GM20000 (cell line): ENCODE data around the gene DTNA.

Experiments used
- DNase-seq: peaks from one replicate; pipeline ENCODE4 v3.0.0; 2012; ENCODE audit warnings: low spot score
- TF ChIP-seq, protein P1 (sequence below): IDR thresholded peaks from 2 replicates; pipeline ENCODE4 v1.5.1; 2012; ENCODE audit warnings: mild to moderate bottlenecking, control low read depth; ENCODE audit errors: extremely low read depth, missing control alignments

Gene DTNA

DNA sequence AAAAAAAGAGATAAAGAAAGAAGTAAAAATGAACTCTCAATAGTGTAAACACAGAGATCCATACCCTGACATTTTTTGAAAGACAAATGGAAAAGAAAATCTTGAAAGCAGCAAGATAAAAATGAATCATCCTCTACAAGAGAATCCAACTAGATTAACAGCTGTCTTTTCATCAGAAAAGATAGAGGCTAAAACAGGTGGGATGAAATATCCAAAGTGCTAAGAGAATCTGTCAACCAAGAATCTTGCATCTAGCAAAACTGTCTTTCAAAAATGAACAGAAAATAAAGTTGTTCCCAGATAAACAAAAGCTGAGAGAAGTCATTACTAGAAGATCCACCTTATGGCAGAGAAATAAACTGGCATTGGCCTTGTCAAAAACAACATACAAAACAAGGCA lies 213.8 kb downstream of the DTNA start:
- DNase-seq, result no peak
- TF ChIP-seq, protein P1, sequence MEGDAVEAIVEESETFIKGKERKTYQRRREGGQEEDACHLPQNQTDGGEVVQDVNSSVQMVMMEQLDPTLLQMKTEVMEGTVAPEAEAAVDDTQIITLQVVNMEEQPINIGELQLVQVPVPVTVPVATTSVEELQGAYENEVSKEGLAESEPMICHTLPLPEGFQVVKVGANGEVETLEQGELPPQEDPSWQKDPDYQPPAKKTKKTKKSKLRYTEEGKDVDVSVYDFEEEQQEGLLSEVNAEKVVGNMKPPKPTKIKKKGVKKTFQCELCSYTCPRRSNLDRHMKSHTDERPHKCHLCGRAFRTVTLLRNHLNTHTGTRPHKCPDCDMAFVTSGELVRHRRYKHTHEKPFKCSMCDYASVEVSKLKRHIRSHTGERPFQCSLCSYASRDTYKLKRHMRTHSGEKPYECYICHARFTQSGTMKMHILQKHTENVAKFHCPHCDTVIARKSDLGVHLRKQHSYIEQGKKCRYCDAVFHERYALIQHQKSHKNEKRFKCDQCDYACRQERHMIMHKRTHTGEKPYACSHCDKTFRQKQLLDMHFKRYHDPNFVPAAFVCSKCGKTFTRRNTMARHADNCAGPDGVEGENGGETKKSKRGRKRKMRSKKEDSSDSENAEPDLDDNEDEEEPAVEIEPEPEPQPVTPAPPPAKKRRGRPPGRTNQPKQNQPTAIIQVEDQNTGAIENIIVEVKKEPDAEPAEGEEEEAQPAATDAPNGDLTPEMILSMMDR, result no peak

DNA sequence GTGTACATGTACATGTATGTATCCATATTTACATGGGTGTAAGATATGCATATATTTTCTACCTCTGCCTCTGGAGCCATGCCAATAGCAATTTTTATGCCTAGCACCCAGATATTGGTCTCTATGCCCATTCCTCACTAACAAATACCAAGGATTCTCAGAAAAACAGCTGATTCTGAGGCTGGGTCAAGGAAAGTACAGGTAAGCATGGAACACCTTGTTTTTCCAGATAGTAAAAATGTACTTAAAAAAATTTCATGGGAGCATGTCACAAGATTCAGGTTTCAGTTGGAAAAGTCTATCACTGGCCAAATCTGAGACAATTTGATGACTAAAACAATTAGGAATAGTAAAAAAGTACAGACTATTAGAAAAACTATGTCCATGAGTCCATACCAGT lies 216.6 kb downstream of the DTNA start:
- TF ChIP-seq, protein P1, result no peak
- no peak for DNase-seq

DNA sequence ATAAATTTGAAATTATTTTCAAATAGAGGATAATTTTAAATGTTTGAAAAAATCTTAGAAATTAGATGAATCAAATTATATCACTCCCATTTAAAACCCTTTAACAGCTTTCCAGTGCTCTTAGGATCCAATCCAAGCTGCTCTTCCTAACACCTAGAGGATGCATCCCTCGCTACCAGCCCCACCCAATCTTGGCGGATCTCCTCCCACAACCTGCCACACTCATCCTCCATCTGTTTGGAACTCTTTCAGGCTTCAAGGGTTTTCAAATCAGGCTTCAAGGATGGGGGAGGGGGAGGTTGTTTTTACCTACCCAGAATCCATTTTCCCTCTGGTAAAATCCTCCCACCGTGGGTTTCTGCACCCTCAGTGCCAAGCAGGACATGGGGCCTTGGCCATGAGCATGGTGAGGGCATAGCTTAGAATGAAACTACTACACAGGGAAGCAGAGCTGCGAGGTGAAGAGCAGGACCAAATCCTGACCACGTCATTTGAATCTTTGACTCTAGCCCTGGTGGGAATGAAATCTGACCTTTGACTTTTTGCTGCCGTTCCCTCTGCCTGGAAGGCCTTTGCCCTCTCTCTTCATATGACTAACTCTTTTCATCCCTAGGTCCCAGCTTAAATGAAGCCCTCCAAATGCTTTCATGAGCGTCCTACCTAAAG lies 218.1 kb downstream of the DTNA start:
- TF ChIP-seq, protein P1, result no peak
- DNase-seq, result no peak

DNA sequence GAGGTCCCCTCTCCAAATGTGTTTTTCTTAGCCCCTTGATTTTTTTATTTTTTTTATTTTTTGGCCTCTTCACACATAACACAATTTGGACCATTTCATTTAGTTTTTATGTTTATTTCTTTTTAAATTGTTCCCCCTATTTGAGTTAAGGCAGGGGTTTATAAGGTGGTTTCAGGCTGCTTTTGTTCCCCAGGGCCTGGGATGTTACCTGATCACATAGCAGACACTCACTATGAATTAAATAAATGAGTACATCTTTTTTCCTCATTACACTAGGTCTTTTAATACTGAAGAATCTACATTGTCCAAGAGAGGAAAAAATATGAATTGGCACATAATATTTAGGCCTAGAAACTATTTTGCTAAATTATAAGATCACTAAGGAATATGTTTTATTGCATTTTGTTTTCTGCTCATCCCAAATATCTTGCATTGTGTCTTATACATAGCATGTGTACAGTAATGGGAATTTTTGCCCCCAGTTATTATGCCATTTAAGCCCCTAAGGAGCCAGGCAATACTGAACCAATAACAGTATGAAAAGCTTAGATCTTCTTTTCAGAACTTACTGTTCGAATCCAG lies 218.7 kb downstream of the DTNA start:
- no peak for DNase-seq
- TF ChIP-seq, protein P1, result no peak

DNA sequence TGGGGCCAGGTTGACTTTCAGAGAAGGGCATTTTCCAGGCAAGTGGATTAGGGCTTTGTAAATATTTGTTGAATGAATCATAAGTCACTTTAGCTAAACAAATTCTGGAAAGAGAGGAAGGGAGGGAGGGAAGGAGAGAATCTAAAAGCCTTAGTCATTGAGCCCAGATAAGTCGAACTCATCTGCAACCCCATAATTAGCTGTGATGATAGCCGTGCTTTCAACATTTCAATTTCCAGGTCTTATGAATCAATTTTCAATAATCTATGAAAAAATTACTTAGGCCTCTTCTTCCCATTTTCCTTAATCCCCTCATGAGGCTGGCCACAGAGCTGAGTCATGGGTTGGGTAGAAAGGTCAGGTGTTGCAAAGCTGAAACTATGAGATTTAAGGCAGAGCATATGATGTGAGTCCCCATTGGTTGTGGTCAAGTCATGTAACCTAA lies 219.3 kb downstream of the DTNA start:
- no peak for DNase-seq

DNA sequence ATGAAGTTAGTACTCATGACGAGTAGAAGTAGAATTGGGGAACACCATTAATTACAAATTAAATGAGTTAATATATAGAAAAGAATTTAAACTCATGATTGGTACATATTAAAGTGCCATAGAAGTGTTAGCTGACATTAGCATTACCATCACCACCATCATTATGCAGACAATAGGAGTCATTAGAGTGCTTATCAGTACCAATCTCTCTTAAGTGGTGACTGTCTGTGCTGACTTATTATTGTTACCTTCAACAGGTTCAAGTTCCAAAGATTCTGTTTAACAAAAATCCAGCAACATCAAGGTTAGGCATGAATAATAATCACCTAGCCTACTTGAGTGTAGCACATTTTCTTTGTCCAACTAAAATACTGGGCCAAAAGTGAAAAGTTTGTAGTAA lies 222.3 kb downstream of the DTNA start:
- no peak for DNase-seq
- TF ChIP-seq, protein P1, result no peak

More for the DNA sequence above, 219.3 kb downstream of the DTNA start:
- TF ChIP-seq, protein P1, result no peak

DNA sequence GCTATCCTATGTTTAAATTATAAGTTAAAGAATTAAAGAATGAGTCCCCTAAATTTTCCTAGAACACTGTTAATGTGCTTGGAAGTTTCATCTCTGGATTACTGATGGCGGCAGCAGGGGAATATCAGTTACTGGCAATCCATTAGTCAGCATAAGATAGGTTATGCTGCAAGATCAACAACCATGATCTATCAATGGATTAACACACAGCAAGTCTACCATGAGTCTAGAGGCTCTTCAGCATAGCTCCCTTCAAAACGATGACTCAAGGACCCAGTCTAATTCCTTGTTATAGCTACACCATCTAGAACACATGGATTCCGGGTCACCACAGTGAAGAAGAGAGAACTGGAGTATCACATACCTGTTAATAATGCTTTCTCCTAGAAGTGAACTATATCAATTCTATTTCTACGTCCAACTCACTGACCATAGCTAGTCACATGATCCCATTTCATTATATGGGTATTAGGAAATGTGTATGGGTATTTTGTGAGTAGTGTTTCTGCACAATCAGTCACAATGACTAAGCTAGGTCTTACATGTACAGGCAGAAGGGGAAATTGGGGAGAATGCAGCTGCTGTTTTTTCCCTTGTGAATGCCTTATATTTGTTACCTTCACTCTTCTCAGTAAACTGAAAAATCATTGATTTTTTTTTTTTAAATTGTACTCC lies 222.8 kb downstream of the DTNA start:
- no peak for DNase-seq
- TF ChIP-seq, protein P1, result no peak
